GM19438 (cell line): Measurements from ENCODE around the gene PSAPL1.

Experiments used
- ATAC-seq: cut with Tn5 transposase; IDR thresholded peaks from one replicate; pipeline ENCODE4 v1.9.1; 2021; ENCODE audit warnings: low read depth; ENCODE audit not compliant: unreplicated experiment

Gene PSAPL1, protein sequence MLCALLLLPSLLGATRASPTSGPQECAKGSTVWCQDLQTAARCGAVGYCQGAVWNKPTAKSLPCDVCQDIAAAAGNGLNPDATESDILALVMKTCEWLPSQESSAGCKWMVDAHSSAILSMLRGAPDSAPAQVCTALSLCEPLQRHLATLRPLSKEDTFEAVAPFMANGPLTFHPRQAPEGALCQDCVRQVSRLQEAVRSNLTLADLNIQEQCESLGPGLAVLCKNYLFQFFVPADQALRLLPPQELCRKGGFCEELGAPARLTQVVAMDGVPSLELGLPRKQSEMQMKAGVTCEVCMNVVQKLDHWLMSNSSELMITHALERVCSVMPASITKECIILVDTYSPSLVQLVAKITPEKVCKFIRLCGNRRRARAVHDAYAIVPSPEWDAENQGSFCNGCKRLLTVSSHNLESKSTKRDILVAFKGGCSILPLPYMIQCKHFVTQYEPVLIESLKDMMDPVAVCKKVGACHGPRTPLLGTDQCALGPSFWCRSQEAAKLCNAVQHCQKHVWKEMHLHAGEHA

GRCh38 chr4:7434766-7435150, at the start of gene PSAPL1:
PSAPL1 (minus strand) TSS chr4:7434930; CDS start chr4:7434879, 51 bp downstream.
- no peak for ATAC-seq

DNA sequence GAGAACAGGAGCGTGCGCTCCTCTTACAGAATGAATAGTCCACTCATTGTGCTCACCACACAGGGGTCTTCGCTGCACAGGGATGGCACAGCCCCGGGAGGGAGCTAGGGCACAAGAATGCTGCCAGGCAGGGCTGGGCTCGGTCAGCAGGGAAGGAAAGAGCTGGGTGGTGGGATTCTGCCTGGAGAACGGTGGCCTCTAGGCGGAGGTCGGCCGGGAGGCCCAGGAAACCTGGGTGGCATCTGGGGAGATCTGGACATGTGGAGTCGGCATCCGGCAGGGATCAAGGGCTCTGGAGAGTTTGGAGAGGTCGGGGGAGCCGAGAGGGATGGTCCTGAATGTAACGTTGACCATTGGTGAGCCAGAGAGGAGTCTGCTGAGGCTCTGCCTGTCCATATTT, 46.5 kb upstream of the PSAPL1 start:
- no peak for ATAC-seq

- no peak for ATAC-seq
Observed at GRCh38 chr4:7480423-7480822, 45.7 kb upstream of the PSAPL1 start.

GRCh38 chr4:7478665-7479064, 43.9 kb upstream of the PSAPL1 start:
- ATAC-seq, result no peak

DNA sequence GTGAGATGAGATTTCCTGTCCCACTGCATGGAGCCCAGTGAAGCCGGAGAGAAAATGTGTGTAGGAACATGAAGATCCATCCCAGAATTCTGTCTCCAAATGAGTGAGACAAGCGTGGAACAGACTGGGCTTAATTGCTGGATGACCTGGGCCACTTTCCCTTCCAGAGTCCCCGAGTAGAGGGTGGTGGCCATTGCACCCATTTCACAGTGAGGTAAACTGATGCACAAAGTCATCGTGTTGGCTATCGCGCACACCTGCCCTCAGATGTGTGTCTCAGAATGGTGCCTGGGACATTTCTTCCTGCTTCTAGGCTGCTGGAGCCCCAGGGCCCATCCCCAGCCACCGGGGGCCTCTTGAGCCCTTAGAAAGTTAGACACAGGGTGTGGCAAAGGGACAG, 43.0 kb upstream of the PSAPL1 start:
- no peak for ATAC-seq

GRCh38 chr4:7476820-7477219, 42.1 kb upstream of the PSAPL1 start:
- ATAC-seq, result no peak

GRCh38 chr4:7475207-7475606, 40.5 kb upstream of the PSAPL1 start:
- ATAC-seq, result no peak

DNA sequence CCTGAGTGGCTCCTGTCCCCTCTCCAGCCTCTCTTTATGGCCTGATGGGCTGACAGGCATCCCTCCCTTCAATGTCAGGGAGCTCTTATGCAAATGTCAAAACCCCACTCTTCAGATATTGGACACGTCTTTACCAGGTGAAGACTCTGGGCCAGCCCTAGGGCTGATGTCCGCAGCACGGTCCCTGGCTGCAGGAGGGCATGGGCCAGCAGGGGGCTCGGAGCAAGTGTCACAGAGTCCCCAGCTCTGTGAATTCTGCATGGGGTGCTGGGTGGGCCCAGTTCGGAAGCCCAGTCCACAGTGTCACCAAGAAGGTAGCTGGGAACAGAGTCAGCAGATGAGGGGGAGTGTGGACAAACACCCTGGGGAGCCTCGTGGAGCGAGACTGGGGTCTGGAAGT, 39.6 kb upstream of the PSAPL1 start:
- ATAC-seq, result no peak

DNA sequence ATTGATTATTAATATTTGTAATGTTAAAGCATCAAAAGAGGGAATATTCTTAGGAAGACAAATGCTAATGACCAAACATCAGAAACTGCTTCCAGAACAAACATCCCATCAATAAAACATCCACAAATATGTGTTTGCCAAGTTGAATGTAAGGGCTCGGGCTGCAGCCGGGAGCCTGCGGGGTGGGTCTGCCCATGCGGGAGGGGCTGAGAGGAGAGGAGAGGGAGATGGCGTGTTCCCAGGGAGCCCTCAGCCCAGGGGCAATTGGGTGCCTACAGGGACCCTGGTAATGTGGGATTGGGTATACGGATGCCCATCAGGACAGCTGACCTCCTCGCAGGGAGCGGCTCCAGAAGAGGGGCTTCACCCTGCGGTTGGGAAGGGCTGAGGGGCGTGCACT, 38.4 kb upstream of the PSAPL1 start:
- no peak for ATAC-seq

DNA sequence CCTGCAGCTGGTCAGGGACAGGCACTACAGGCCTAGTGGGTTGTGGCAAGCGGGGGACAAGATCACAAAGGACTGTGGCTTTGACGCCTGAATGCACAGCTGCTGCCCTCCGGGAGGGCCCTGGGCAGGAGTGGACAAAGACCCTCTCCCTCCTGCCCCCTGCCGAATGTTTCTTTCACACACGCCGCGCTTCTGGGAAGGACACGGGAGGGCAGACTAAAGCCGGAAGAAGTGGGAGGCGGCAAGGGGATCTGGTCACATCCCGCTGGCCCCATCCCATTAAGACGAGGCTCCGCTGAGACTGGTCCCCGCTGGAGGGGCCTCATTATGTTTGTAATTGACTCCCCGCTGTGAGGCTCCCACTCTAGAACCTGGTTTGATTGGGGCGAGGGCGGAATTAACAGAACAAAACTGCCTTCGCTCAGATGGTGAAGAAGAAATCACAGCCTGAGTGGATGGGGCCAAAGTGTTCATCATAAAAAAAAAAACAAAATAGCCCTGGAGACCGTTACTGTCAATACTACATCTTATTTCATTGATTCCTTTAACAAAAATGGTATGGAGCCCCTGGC, 37.8 kb upstream of the PSAPL1 start:
- ATAC-seq, result no peak

GRCh38 chr4:7470522-7471128, 35.9 kb upstream of the PSAPL1 start:
- no peak for ATAC-seq

DNA sequence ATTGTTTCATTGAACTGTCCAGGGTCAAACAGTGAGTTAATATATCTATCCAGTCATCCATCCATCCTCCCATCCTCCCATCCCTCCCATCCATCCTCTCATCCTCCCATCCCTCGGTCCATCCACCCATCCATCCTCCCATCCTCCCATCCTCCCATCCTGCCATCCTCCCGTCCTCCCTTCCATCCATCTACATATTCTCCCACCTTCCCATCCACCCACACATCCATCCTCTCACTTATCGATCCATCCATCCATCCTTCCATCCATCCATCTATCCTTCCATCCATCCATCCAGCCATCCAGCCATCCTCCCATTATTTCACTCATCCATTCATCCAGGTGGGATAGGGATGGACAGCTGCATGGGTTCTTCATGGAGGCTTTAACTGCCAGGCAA, 35.4 kb upstream of the PSAPL1 start:
- ATAC-seq, result no peak

DNA sequence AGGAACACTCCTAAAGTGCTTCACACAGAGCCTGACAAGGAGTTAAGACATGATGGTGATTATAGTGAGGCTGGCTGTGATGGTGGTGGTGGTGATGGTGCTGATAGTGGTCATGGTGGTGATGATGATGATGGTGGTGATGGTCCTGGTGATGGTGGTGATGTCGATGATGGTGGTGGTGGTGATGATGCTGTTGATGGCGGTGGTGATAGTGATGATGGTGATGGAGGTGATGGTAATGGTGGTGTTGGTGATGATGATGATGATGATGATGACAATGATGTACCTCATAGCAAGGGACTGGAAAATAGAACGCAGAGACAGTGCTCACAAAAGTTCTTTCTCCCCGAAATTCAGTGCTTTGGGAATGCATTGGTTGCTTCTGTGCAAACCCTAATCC, 34.3 kb upstream of the PSAPL1 start:
- no peak for ATAC-seq

DNA sequence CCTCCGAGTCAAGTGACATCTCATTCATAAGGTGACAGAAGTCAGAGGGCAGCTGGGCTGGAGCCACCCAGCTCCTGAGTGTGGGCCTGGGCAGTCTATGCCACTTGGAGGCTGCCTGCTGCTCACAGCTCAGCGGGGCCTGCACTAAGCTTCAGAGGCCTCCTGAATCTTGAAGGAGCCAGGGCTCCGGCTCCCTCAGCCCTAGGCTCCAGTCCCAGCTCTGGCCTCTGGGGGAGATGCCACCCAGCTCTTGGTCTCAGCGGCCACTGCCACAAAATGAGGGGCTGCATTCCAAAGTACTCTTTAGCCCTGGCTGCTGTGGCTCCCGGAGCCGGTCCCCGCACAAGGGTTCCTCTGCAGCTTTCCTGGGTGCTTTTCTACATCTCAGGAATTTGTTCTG, 32.7 kb upstream of the PSAPL1 start:
- no peak for ATAC-seq

DNA sequence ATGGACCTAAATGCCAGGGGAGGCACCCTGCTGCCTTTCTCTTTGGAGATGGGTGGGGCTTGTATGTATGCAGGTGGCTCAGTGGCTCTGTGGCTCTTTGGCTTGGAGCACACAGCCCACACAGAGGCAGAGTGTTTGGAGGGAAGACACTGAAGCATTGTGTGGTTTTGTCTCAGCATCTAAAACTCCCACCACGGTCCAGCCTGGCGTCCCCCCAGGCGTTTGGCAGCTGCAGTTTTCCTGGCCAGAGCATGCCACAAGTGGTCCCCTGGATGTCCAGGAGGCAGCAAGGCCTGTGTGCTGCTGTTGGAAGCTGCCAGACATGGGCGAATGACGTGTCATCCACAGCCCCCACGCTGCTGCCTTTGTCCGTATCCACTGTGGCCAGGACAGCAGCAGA, 32.2 kb upstream of the PSAPL1 start:
- no peak for ATAC-seq

GRCh38 chr4:7466215-7466614, 31.5 kb upstream of the PSAPL1 start:
- ATAC-seq, result no peak

- no peak for ATAC-seq
Observed at GRCh38 chr4:7465017-7465416, 30.3 kb upstream of the PSAPL1 start.

GRCh38 chr4:7464259-7464655, 29.5 kb upstream of the PSAPL1 start:
- ATAC-seq, result no peak

DNA sequence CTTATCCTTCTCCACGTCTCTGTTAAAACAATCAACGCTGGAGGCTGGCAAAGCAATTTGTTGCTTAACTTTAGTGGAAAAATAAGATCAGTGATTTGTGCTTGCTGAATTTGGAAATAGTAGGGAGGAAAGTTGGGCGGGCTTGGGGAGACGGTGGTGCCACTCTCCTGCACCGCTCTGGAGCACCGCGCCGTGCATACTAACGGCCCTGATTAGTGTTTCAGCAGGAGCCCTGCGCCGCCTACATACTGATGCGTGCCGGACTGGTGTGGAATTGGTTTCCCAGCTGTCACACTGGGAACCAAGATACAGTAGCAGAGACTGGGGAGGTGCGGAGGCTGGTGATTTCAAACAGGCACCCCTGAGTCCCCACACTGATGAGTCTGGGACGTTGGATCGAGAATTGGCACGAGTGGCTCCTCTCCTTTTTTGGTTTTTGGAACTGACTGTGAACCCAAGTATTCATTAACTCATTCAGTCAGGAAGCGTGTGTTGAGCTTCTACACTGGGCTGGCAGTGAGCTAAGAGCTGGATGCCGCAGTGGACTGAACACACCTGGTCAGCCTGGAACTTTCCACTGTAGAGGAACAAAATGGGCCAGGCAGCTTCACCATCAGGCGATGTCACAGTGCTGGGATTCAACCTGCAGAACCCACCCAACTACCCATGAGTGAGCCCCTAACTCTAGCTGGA, 29.0 kb upstream of the PSAPL1 start:
- ATAC-seq, result no peak

DNA sequence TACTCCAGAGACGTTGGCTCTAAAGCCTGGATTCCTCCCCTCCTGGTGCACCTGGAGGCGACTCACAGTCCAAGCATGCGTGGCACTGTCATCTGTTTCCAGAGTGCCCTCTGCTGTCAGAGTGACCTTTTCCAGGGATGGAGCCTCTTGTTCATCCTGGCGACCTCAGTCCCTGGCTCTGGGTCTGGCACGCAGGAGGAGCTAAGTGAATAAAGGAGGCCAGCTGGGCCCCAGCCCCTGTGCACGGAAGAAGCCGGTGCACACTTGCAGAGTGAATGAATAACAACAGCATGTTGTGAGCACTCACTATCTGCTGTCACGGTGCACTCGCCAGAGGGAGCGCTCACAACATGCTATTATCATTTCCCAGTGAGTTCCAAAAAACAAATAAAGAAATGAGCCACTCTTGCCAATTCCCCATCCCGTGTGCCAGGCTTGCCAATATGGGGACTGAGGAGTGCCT, 27.8 kb upstream of the PSAPL1 start:
- no peak for ATAC-seq

- ATAC-seq, result no peak
Observed at GRCh38 chr4:7461230-7461629, 26.5 kb upstream of the PSAPL1 start.
